ENCODE data around the gene TGFBR3.

GRCh38 chr1:91891454-91891853 lies 5.5 kb upstream of the TGFBR3 start:
- TF ChIP-seq CTCF (IDR thresholded peaks at IDR 0.05) = no peak
- TF ChIP-seq POLR2A (IDR thresholded peaks at IDR 0.05) = no peak
- TF ChIP-seq EP300 (IDR thresholded peaks at IDR 0.05) = no peak
